OCI-LY1 (cell line): ENCODE data around the gene FBXL17.

Experiments
- EZH2 ChIP-seq: fragments of 200-600 bp; sonication (generic), shearing (Covaris generic); IDR thresholded peaks from 2 replicates; pipeline ENCODE4 v1.8.0; 2017; ENCODE audit warnings: borderline replicate concordance, mixed run types, mild to moderate bottlenecking, antibody characterized with exemption, low read length, moderate library complexity, mixed read lengths
- TF ChIP-seq, protein P1 (sequence below): fragments of 200-600 bp; sonication (generic), shearing (Covaris generic); IDR thresholded peaks from 2 replicates; pipeline ENCODE4 v1.5.1; 2017; ENCODE audit warnings: mild to moderate bottlenecking, antibody characterized with exemption, low read length, moderate library complexity, mixed read lengths

DNA sequence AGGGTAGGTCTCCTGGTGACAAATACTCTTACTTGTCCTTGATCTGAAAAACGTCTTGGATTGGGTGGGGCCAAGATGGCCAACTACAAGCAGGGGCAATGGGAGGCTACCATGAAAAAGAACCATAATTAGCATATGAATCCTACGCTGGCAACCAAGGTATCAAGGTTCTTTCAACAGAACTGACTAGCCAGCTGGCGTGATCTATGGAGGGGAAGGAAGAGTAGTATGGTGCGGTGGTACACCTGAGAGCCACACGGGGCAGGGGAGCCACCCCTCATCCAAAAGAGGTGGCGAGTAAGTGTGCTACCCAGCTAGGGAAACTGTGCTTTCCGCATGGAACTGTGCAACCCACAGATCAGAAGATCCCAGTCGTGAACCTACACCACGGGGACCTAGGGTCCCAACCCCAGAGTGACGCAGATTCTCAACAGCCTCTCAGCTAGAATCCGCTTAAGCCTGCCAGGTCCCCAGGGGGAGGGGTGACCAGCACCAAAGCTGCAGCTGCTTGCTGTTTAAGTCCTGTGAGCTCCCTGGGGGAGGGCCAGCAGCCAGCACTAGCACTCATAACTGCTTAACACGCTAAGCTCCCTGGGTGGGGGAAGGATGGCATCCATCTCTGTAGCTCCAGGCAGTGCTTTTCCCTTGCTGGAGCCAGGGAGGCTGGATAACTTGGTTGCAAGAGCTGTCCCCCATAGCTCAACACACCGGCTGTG lies 334.8 kb downstream of the FBXL17 start:
- TF ChIP-seq, protein P1, sequence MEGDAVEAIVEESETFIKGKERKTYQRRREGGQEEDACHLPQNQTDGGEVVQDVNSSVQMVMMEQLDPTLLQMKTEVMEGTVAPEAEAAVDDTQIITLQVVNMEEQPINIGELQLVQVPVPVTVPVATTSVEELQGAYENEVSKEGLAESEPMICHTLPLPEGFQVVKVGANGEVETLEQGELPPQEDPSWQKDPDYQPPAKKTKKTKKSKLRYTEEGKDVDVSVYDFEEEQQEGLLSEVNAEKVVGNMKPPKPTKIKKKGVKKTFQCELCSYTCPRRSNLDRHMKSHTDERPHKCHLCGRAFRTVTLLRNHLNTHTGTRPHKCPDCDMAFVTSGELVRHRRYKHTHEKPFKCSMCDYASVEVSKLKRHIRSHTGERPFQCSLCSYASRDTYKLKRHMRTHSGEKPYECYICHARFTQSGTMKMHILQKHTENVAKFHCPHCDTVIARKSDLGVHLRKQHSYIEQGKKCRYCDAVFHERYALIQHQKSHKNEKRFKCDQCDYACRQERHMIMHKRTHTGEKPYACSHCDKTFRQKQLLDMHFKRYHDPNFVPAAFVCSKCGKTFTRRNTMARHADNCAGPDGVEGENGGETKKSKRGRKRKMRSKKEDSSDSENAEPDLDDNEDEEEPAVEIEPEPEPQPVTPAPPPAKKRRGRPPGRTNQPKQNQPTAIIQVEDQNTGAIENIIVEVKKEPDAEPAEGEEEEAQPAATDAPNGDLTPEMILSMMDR = no peak
- no peak for TF ChIP-seq EZH2
